Tibial nerve (tissue), 4 donors: ENCODE results near the gene TRAF3.

Experiments used
- CTCF ChIP-seq, 5 experiments: fragments of 200-600 bp in 3 of 5; fragments of 450-650 bp in 2 of 5; sonication (generic) in 3 of 5; IDR thresholded peaks; one replicate each; pipeline ENCODE4 v1.5.1; 2016 to 2019; ENCODE audit warnings: antibody characterized with exemption in 5 of 5, mild to moderate bottlenecking in 3 of 5, moderate library complexity in 2 of 5
- EP300 ChIP-seq, 2 donors: sonication (generic); formaldehyde crosslinking; IDR thresholded peaks; one replicate each; pipeline ENCODE4 v1.6.1; 2017; ENCODE audit warnings: antibody characterized with exemption in 2 of 2, mild to moderate bottlenecking in 1 of 2
- POLR2A ChIP-seq, 2 donors: fragments of 450-650 bp; IDR thresholded peaks; one replicate each; pipeline ENCODE4 v1.6.1; 2017; ENCODE audit warnings: antibody characterized with exemption in 2 of 2, mild to moderate bottlenecking in 2 of 2, moderate library complexity in 2 of 2

GRCh38 chr14:102931580-102932285 is 154.5 kb downstream of the TRAF3 start:
- TF ChIP-seq CTCF (IDR thresholded peaks at IDR 0.05) (no peak), POLR2A (IDR thresholded peaks at IDR 0.05) (no peak), EP300 (IDR thresholded peaks at IDR 0.05) (no peak)
